GM21825 (cell line): ENCODE results near the gene QPRT.
"Not testable (repeated sequence)": the region's sequence is repeated elsewhere in the genome, so short reads cannot be mapped to it uniquely, and the experiment has no call there.

Source experiments
- ATAC-seq: cut with Tn5 transposase; IDR thresholded peaks from one replicate; pipeline ENCODE4 v1.9.1; 2021; ENCODE audit warnings: mild to moderate bottlenecking, moderate library complexity; ENCODE audit not compliant: unreplicated experiment

Gene QPRT

DNA sequence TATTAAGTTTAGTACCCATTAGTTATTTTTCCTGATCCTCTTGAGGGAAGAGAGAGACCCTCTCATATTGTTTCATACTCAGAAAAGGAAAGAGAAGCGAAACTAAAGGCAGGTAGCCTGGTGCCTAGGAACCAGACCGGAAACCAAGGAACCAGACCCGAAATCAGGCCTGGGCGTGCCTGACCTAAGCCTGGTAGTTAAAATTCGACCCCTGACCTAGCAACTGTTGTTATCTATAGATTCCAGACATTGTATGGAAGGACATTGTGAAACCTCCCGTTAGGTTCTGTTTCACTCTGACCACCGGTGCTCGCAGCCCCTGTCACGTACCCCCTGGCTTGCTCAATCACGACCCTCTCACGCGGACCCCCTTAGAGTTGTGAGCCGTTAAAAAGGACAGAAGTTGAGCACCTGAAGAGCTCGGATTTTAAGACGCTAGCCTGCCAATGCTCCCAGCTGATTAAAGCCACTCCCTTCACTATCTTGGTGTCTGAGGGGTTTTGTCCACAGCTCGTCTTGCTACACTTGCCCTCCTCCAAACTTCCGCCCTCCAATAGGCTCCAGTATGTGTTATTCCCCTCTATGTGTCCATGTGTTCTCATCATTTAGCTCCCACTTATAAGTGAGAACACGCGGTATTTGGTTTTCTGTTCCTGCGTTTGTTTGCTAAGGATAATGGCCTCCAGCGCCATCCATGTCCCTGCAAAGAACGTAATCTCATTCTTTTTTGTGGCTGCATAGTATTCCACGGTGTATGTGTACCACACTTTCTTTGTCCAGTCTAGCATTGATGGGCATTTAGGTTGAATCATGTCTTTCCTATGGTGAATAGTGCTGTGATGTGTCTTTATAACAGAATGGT, 10.7 kb downstream of the QPRT start:
- not testable (repeated sequence) for ATAC-seq

DNA sequence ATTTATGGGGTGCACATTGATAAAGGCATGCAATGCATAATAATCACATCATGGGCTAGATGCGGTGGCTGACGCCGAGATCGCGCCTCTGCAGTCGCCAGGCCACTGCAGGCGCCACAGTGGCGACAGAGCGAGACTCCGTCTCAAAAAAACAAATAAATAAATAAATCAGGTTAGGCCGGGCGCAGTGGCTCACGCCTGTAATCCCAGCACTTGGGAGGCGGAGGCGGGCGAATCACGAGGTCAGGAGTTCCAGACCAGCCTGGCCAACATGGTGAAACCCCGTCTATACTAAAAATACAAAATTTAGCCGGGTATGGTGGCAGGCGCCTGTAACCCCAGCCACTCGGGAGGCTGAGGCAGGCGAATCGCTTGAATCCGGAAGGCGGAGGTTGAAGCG, 13.6 kb downstream of the QPRT start:
- ATAC-seq, result not testable (repeated sequence)

DNA sequence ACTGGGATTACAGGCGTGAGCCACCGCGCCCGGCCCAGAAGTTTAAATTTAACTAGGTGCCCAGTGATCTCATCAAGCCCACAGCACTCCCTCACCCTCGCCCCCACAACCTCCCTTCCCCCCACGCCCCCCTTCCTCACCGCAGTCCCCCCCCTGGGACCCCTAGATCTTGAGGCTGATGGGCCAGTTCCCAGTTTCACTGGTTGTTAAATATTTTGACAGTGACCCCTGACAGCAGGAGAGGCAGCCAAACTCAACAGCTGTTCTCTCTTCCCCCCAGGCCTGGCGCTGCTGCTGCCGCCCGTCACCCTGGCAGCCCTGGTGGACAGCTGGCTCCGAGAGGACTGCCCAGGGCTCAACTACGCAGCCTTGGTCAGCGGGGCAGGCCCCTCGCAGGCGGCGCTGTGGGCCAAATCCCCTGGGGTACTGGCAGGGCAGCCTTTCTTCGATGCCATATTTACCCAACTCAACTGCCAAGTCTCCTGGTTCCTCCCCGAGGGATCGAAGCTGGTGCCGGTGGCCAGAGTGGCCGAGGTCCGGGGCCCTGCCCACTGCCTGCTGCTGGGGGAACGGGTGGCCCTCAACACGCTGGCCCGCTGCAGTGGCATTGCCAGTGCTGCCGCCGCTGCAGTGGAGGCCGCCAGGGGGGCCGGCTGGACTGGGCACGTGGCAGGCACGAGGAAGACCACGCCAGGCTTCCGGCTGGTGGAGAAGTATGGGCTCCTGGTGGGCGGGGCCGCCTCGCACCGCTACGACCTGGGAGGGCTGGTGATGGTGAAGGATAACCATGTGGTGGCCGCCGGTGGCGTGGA, 15.6 kb downstream of the QPRT start:
- no peak for ATAC-seq

DNA sequence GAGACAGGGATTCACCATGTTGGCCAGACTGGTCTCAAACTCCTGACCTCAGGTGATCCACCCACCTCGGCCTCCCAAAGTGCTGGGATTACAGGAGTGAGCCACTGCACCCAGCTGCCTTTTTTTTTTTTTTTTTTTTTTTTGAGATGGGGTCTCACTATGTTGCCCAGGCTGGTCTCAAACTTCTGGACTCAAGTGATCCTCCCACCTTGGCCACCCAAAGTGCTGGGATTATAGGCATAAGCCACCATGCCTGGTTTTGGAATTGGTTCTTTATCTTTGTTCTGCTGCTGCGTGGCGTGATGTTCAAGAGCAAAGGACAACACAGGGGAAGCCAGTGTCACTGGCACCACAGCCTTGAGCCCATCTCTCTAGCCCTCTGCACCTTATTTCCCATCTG, 16.7 kb downstream of the QPRT start:
- not testable (repeated sequence) for ATAC-seq

DNA sequence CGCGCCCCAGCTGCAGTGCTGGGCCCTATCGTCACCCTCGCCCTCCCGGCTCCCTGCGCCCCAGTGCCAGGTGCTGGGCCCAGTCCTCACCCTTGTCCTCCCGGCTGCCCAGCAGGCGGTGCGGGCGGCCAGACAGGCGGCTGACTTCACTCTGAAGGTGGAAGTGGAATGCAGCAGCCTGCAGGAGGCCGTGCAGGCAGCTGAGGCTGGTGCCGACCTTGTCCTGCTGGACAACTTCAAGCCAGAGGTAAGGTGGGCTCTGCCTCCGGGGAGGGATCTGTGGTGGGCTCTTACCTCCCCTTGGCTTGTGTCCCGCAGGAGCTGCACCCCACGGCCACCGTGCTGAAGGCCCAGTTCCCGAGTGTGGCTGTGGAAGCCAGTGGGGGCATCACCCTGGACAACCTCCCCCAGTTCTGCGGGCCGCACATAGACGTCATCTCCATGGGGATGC, 17.9 kb downstream of the QPRT start:
- no peak for ATAC-seq

DNA sequence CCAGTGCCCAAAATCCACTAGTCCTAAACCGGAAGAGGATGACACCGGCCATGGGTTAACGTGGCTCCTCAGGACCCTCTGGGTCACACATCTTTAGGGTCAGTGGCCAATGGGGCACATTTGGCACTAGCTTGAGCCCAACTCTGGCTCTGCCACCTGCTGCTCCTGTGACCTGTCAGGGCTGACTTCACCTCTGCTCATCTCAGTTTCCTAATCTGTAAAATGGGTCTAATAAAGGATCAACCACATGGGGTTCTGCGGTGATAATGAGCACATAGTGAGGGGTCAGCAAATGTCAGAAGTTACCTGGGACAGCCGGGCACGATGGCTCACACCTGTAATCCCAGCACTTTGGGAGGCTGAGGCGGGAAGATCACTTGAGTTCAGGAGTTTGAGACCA, 18.4 kb downstream of the QPRT start:
- ATAC-seq, result no peak

DNA sequence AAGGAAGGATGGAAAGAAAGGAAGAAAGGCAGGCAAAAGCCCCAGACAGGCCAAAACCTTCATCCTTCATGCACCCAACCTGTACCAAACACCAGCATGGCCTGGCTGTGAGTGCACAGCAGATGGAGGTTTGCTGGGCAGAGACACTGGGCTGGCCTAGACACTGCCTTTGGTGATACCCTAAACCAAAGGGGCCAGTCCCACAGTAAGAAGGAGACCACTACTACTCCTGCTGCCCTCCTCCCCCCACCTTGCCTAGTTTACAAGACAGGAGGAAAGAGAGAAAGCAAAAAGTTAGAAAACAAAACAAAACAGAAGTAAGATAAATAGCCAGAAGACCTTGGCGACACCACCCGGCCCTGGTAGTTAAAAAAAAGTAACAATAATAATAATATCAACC, 19.1 kb downstream of the QPRT start:
- ATAC-seq, result no peak

DNA sequence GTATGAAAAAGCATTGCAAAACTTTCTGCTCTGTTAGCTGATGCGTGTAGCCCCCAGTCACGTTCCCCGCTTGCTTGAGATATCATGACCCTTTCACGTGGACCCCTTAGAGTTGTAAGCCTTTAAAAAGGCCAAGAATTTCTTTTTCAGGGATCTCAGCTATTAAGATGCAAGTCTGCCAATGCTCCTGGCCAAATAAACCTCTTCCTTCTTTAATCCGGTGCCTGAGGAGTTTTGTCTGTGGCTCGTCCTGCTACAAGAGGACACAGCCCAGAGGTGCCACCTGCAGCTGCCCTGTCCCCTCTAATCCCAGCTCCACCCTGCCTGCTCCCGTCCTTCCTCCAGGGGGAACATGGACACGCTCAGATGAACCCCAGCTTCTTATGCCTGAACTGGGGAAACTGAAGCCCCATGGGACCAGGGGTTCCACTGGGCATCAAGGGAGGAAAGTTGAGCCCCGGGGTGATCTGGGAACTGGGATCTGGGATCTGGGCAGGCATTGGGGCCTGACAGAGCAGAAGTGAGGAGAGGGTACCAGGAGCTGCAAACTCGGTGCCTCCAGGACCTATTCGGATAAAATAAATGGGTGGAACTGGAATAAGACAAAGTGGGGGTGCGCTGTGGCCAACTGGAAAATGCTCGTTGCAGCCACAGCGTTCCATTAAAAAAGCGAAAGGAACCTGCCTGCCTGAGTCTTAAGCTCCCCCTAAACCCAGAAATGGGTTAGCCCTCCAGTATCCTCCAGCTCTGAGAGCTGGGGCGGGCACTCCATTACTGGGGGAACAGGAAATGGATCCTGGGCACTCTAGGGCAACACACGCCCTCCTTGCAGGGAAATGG, 19.7 kb downstream of the QPRT start:
- ATAC-seq, result no peak

DNA sequence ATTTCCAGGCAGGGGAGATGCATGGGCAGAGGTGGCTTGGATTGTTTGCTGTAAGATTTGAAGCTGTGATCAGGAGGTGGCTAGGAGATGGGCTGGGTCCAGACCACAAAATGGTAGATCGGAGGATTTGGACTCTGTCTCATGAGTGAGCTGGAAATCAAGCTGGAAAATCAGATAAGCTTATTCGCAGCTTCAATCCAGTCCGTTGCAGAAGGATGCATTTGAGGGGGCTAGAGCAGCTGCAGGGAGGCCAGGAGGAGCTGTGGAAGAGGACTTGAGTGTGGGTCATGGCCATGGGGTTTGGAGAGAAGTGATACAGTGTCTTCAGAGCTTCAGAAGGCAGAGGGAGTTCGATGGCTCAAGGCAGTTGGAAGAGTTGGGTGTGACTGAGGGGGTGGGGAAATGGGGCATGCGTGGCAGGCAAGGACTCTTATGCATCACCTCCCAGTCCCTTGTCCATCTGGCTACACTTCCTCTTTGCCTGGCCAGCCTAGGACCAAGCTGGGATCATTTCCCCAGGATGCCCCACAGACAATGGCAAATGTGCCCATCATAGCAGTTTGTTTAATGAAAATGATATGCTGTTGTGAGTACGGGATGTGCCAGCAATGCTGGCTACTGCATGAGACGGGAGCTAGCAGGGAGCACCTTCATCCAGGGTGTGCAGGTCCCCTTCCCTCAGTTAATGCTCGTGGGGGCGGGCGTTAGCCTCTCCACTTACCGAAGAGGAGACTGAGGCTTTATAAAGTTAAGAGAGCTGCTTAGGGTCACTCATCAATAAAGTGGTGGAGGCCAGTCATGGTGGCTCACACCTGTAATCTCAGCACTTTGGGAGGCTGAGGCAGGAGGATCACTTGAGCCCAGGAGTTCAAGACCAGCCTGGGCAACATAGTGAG, 20.6 kb downstream of the QPRT start:
- no peak for ATAC-seq

DNA sequence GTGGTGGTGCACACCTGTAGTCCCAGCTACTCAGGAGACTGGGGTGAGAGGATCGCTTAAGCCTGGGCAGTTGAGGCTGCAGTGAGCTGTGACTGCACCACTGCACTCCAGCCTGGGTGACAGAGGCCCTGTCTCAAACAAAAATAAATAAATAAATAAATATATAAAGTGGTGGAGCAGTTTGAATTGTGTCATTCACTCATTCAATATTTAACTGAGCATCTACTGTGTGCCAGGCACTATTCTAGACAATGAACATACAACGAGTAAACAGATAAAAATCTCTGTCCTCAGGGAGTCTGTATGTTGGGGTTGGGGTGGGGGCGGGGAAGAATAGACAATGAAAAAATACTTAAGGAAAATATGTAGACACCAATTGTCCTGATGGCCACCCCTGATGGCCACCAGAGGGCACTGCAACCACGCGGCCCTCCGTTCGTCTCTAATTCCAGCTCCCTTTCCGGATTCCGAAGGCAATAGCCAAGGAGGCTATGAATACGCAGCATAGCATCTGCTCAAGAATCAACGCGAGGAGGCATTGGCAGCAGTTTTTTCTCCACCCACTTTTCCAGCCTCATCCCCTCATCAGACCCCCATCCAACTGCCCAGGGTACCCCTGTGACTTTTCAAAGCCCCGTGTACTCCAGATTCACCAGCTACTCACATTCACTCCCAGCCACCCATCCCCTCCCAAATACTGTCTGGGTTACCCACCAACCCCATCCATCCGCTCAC, 21.4 kb downstream of the QPRT start:
- ATAC-seq, result no peak

DNA sequence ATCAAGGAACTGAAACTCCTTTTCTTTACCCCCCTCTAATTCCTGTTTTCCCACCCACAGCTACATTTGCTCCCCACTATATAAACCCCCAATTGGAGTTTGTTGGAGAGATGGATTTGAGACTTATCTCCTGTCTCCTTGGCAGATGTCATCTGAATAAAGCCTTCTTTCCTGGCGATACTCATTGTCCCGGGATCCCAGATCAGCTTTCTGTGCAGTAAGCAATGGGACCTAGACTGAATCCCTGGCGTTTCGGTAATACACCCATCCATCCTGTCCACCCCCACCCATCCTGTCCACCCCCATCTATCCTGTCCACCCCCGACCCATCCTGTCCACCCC, 22.2 kb downstream of the QPRT start:
- no peak for ATAC-seq

DNA sequence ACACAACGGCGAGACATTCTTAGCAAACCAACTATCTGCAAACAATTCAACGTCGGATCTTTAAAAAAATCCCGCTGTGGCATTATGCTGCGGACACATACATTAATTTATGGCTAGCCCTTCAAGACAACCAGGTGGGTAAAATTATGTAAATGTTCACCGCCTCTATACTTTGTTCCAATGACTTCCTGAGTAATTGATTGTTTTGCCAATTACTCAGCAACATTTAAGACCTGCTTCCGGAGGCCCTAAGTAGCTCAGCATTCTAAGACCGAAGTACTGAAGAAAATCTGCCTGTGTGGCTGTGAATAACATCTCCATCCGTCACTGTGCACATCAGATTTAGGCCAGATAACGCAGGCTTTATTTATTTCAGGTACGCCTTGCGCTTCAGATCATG, 23.3 kb downstream of the QPRT start:
- ATAC-seq, result peak; percentile 46

DNA sequence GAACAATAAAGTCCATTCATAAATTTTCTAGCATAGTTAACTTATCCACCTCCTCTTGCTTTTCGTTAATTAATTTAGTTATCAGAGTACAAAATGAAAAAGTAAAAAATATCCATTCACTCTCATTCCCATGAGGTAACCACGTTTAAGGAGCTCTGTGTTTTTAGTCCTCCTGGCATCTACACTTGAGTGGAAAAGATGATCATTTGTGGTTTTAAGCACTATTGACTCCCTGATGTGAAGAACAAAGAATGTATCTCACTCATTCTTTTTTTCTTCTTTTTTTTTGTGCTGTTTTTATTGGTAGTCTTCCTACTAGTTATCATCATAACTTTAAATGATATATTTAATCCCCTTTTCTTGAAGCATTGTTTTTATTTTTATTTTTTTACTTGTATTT, 26.1 kb downstream of the QPRT start:
- ATAC-seq, result no peak

DNA sequence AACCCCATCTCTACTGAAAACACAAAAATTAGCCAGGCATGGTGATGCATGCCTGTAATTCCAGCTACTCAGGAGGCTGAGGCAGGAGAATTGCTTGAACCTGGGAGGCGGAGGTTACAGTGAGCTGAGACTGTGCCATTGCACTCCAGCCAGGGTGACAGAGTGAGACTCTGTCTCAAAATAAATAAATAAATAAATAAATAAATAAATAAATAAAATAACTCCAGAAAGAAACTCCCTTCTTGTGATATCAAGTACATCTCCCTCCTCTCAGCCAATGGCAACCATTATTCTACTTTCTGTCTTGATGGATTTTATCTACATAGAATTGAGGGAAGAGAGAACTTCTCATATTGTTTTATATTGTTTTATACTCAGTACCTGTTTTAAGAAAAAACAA, 28.2 kb downstream of the QPRT start:
- not testable (repeated sequence) for ATAC-seq

DNA sequence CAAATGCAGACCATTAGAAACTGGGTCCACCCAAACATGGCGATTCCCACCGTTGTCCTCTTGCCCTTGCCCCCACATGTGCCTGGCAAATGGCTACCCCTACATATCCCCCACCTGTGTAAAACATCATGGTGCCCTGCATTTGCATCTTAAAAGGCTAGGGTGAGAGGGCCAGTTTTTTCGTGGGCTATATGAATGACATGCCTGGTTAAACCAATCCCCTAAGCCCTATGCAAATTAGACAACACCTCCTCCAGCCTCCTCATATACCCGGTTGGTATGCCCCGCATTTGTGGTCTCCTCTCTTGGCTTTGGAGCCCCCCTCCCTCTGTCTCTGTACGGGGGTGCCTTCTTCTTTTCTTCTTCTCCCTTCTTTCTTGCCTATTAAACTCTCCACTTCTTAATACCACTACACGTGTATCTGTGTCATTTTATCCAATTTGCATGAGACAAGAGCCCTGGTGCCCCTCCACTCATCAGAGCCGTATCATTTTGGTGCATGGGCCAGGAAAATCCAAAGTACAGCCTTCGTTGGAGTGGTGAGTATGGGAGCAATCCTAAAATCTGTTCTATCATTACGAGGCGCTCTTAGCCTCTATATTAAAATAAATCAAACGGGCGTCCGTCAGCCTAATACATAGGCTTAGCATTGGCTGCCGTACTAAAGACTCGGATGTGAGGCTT, 30.1 kb downstream of the QPRT start:
- ATAC-seq, result no peak

DNA sequence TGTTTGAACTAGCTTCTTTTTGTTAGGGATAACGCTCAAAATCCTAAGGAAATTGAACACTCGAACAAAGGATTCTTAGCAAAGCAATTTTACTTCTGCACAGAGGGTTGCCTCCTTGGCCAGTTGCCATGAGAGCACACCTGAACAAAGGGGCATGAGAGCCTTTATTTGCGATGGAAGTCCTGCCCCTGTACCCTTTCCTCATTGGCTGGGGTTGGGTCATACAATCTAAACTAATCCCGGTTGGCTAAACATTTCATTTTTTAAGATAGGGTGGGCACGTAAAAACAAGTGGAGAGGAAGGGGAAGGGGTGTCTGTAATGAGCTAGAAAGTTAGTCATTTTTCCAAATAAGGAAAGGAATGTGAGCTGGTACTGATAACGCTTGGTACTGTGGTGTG, 30.7 kb downstream of the QPRT start:
- ATAC-seq, result not testable (repeated sequence)

DNA sequence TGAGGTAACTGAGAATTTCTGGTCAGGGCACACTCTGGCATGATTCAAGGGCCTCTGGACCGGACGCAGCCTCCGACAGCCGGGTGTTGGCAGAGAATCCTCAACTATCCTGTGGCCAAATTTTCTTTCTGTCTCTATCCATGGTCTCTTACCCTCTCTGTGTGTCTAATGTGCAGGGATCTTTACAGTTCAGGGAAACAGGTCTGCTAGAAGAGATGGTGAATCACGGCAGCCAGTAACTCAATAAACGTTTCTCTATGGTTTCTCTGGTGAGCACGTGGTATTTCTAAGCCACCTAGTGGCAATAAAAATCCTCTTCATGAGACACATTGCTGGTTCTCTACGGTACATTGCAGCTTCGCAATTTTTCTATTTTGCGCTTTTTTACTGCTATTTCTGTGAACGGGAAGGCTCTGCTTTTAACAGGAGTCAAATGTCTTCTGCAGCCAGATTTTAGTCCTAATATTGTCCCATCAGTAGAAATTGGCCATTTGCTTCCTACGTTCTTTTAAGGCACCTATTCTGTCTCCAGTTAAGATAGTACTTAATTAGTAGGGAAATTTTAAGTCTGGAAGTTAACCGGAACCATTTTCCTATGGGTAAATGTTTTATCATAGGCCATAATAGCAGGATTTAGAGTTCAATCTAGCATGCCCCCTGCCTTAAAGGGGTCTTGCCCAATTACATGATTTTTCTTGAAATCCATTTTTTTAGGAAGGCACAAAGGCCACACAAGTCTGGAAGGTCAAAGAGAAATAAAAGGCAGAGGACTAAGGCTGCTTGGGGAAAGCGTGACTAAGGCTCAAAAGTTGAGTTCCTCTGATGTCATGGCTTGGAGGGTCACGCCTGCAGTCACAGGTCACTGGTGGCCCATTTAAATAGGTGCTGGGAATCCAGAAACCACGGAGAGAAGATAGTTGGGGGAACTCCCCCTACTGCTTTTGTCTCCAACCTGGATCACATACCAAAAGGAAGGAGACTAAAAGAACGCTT, 31.5 kb downstream of the QPRT start:
- no peak for ATAC-seq

DNA sequence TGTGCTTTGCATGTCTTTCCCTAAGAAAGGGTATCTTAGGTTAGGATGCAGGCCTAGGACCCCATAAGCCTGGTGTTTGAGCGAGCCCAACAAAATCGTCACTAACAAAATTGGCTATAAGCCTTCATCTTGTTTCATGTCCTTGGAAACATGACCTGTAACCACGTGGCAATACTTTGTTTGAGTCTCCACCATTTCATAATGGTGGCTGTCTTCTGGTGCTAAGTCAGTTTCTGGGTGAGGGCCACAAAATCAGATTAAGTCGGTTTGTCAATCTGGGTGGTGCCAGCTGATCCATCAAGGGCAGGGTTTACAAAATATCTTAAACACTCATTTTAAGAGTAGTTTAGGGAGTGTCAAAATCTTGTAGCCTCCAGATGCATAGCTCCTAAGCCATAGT, 33.8 kb downstream of the QPRT start:
- no peak for ATAC-seq
